Pancreas (tissue), 10 donors: ENCODE data around the gene DEPDC5. TPM values are rescaled to one million over a fixed set of nuclear protein-coding genes. Genes with fewer than 3 reads are reported as not detected.
A peak's percentile ranks its signal among the peaks of the same experiment; 100 is the strongest.

Experiments used
- ATAC-seq, 4 donors: fragments of 200-7000 bp; cut with Tn5 transposase; one replicate each; pipeline versions ENCODE4 v1.8.0 to v1.9.1; 2020; ENCODE audit warnings: mild to moderate bottlenecking in 4 of 4, moderate library complexity in 4 of 4
- DNase-seq, 6 donors: peaks; one replicate each; pipeline ENCODE4 v3.0.0-alpha.2; 2020
- FAIRE-seq: peaks from 2 replicates; lab custom pipeline; 2012; peaks lifted over from hg19 to GRCh38; lab: Jason Lieb, UNC
- H3K27ac ChIP-seq, 4 donors: fragments of 200-600 bp; sonication (generic); 1 replicate in 3 of 4; 2 replicates in 1 of 4; pipeline versions ENCODE4 v1.5.0 to v1.8.0; 2020
- H3K27me3 ChIP-seq, 4 donors: fragments of 200-600 bp; one replicate each; pipeline ENCODE4 v1.8.0; 2021
- H3K36me3 ChIP-seq, 3 donors: fragments of 200-600 bp; sonication (generic) in 1 of 3; one replicate each; pipeline versions ENCODE4 v1.5.0 to v1.8.0; 2020 to 2021
- H3K4me1 ChIP-seq, 3 donors: fragments of 200-600 bp; one replicate each; pipeline ENCODE4 v1.8.0; 2021
- H3K4me3 ChIP-seq, 4 donors: fragments of 200-600 bp; sonication (generic) in 2 of 4; one replicate each; pipeline versions ENCODE4 v1.5.0 to v1.8.0; 2020 to 2021
- H3K9me3 ChIP-seq, 4 donors: fragments of 200-600 bp; one replicate each; pipeline ENCODE4 v1.8.0; 2021
- CTCF ChIP-seq, 4 donors: fragments of 200-600 bp; sonication (generic) in 3 of 4; IDR thresholded peaks; one replicate each; pipeline versions ENCODE4 v1.5.0 to v1.8.0; 2021; ENCODE audit warnings: antibody characterized with exemption in 4 of 4
- WGBS, 2 donors: extraction: QIAGEN DNeasy Blood & Tissue Kit; methylation state at CpG; one replicate each; pipeline ENCODE4 v1.1.7; 2013; 5-methylcytosine and 5-hydroxymethylcytosine counted together
- intact Hi-C, 3 donors: fragments of 100-400 bp; cut with DNase I; formaldehyde crosslinking; loops; one replicate each; pipeline versions ENCODE4 v1.11.1 to v1.14.2; 2022
- polyA plus RNA-seq, 2 donors: library from polyadenylated mRNA; stranded (reverse); fragments of 200-250 nt; gene quantifications; one replicate each; pipeline ENCODE4 v1.2.3, GENCODE V29; 2013
- total RNA-seq, 6 donors: library from RNA; stranded (reverse); fragmentation: NEBNext Ultra II Directional in 4 of 6; extraction: Animal tissue kit (Norgen Biotek cat#: 25700) in 4 of 6; gene quantifications; one replicate each; pipeline versions ENCODE4 v1.2.1 to v1.2.4, GENCODE V29; 2021 to 2023
- donor health status: healthy with polysubstance abuse.
- donor health status: DM: no; HTN: no; CAD: no; lungs with moderate emphysema.
- donor health status: DM: no; HTN: no; CAD: no.
- donor health status: control.
- donor health status: control.
- donor health status: Bipolar disorder and iron deficiency.
- donor health status: DM: yes; HTN: yes; CAD: no.
- donor health status: DM: no; HTN: no; CAD: no.
- donor health status: DM: no; HTN: no; CAD: no.
- donor health status: DM: yes; HTN: yes; CAD: no.

The DEPDC5 gene
- total and polyA plus RNA-seq, 8 donors = 5.9 to 17.2 (median 9.0) TPM

DNA sequence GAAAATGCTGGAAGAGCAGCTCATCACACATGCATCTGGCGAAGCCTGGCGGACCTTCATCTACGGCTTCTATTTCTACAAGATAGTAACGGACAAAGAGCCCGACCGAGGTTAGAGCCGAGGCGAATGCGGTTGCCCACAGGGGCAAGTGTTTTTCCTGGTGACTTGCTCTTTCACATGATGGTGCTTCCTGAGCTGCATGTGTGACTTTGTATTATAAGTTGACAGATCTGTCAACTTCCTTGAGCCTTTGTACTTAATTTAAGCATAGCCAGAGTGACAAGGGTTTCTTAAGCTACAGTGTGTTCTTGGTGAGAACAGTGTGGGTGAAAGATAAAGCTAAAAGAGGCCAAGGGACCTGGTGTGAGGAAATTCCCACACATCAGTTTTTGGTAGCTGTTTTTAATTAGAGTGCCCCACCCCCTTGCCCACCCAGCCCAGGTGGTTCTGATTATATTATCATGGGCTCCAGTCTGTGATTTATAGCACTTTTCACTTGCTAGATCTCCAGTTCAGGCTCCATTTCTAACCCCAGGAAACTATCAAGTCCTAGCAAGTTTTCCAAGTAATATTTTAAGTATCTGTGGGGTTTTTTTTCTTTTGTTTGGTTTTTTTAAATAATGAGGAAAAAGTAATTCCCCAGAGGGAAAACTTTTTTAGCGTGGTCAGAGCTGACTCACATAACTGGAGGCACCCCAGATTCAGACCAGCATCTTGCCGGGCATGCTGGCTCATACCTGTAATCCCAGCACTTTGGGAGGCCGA lies 122.5 kb downstream of the DEPDC5 start:
- ATAC-seq (no peak), DNase-seq (no peak), FAIRE-seq (no peak)
- 94 to 95% methylated on average over 12 of the region's 12 CpGs for WGBS, 2 donors
- Histone ChIP-seq H3K27me3 (no peaks in the 10 kb centered on the region), H3K36me3 (peaks cover 0 to 8% (median 0%) of the 10 kb centered on the region in 3 donors), H3K9me3 (no peaks in the 10 kb centered on the region), H3K27ac (no peak overlapping the region), H3K4me1 (no peaks in the 10 kb centered on the region), H3K4me3 (no peak overlapping the region)
- TF ChIP-seq CTCF (IDR thresholded peaks at IDR 0.05) = no peak
- intact Hi-C loops = no loop called here

DNA sequence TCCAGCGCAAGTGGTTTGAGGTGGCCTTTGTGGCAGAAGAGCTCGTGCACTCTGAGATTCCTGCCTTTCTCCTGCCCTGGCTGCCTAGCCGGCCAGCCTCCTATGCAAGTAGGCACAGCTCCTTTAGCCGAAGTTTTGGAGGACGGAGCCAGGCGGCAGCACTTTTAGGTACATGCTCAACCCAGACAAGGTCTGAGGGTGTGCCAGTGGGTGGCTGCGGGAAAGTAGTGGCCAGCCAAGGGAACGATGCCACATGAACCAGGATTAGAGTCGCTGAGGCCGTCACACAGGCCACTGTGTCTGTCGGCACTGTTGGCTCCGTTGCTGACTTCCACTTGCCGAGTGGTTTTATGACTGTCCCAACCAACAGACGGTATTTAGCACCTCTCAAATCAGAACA lies 125.8 kb downstream of the DEPDC5 start:
- intact Hi-C loops = no loop called here
- peaks cover 0 to 8% (median 0%) of the 10 kb centered on the region in 3 donors for H3K36me3 ChIP-seq
- H3K27me3 ChIP-seq = no peaks in the 10 kb centered on the region

GRCh38 chr22:31881200-31881599 lies 127.4 kb downstream of the DEPDC5 start:
- H3K36me3 ChIP-seq = peaks cover 0 to 5% (median 0%) of the 10 kb centered on the region in 3 donors
- H3K9me3 ChIP-seq = no peaks in the 10 kb centered on the region
- ATAC-seq (no peak), FAIRE-seq (no peak), DNase-seq (no peak)
- peaks cover 0 to 4% (median 0%) of the 10 kb centered on the region in 3 donors for H3K4me1 ChIP-seq
- no peak for TF ChIP-seq CTCF (IDR thresholded peaks at IDR 0.05)
- no peaks in the 10 kb centered on the region for H3K27me3 ChIP-seq
- intact Hi-C loops = loop anchor here in 1 of 3 donors (5.0 kb wide), 1 partner anchor 71 kb away; no protein-coding TSS in a partner anchor
- WGBS, 2 donors = 92 to 93% methylated on average over 6 of the region's 6 CpGs
- no peak overlapping the region for H3K4me3 ChIP-seq
- peak overlapping the region in 1 of 4 donors; percentile 55 for H3K27ac ChIP-seq

More for the DNA sequence above, 125.8 kb downstream of the DEPDC5 start:
- no peak overlapping the region for H3K4me3 ChIP-seq
- ATAC-seq (no peak), DNase-seq (no peak), FAIRE-seq (no peak)
- no peaks in the 10 kb centered on the region for H3K9me3 ChIP-seq
- 86 to 96% methylated on average over 14 of the region's 14 CpGs for WGBS, 2 donors
- H3K4me1 ChIP-seq = peaks cover 0 to 4% (median 0%) of the 10 kb centered on the region in 3 donors
- no peak for TF ChIP-seq CTCF (IDR thresholded peaks at IDR 0.05)
- no peak overlapping the region for H3K27ac ChIP-seq

- no peak for TF ChIP-seq CTCF (IDR thresholded peaks at IDR 0.05)
- Histone ChIP-seq H3K4me1 (peaks cover 0 to 4% (median 0%) of the 10 kb centered on the region in 3 donors), H3K27ac (peak overlapping the region in 2 of 4 donors; percentile 55 to 67), H3K27me3 (no peaks in the 10 kb centered on the region), H3K36me3 (peaks cover 0 to 5% (median 0%) of the 10 kb centered on the region in 3 donors), H3K4me3 (no peak overlapping the region), H3K9me3 (no peaks in the 10 kb centered on the region)
- DNase-seq = peak in 2 of 6 donors; percentile 25 to 31
- no peak for FAIRE-seq
- ATAC-seq = peak; percentile 95 to 99 (median 96)
- WGBS, 2 donors = 56 to 62% methylated on average over 3 of the region's 3 CpGs
- intact Hi-C loops = loop anchor here in 1 of 3 donors (5.0 kb wide), 1 partner anchor 70 kb away; no protein-coding TSS in a partner anchor
Observed at GRCh38 chr22:31881865-31882264, 128.0 kb downstream of the DEPDC5 start.
